Body of pancreas (tissue), 4 donors: ENCODE data around the gene ENTHD1. TPM values are rescaled to one million over a fixed set of nuclear protein-coding genes. Genes with fewer than 3 reads are reported as not detected.

Experiments
- ATAC-seq: fragments of 150-250 bp; one replicate; pipeline ENCODE4 v1.9.1; 2016
- DNase-seq, 4 donors: peaks; one replicate each; pipeline ENCODE4 v3.0.0-alpha.2; 2019
- H3K27ac ChIP-seq, 4 donors: fragments of 200-600 bp; sonication (generic); 1 replicate in 3 of 4; 2 replicates in 1 of 4; pipeline versions ENCODE4 v1.5.1 to v1.6.1; 2016 to 2019; ENCODE audit warnings: mild to moderate bottlenecking in 1 of 4, mixed read lengths in 1 of 4, moderate library complexity in 1 of 4
- H3K27me3 ChIP-seq, 2 donors: fragments of 200-600 bp; sonication (generic); one replicate each; pipeline ENCODE4 v1.6.0; 2016; ENCODE audit warnings: mild to moderate bottlenecking in 1 of 2
- H3K36me3 ChIP-seq, 2 donors: fragments of 200-600 bp; sonication (generic); replicated peaks in 1 of 2; 2 replicates each; pipeline ENCODE4 v1.5.1; 2016; ENCODE audit warnings: low read depth in 2 of 2; ENCODE audit not compliant: insufficient read depth in 1 of 2
- H3K4me1 ChIP-seq: fragments of 200-600 bp; sonication (generic); one replicate; pipeline ENCODE4 v1.6.0; 2016
- H3K4me3 ChIP-seq, 2 donors: fragments of 200-600 bp; sonication (generic); 1 replicate in 1 of 2; 2 replicates in 1 of 2; pipeline ENCODE4 v1.5.1; 2016 to 2019
- H3K9me3 ChIP-seq, 3 donors: fragments of 200-600 bp; sonication (generic); 1 replicate in 2 of 3; 2 replicates in 1 of 3; pipeline ENCODE4 v1.5.1; 2016
- POLR2A ChIP-seq, 3 donors: fragments of 450-650 bp; IDR thresholded peaks; one replicate each; pipeline ENCODE4 v1.6.1; 2016; ENCODE audit warnings: antibody characterized with exemption in 3 of 3, mild to moderate bottlenecking in 2 of 3
- WGBS, 2 donors: methylation state at CpG; one replicate each; pipeline ENCODE4 v1.1.5; 2017; 5-methylcytosine and 5-hydroxymethylcytosine counted together
- intact Hi-C: fragments of 100-400 bp; cut with DNase I; formaldehyde crosslinking; loops from one replicate; pipeline ENCODE4 v1.15.1; 2023
- total RNA-seq, 2 donors: library from RNA; depleted of rRNA; stranded (reverse); fragments of >200 nt; gene quantifications; one replicate each; pipeline ENCODE4 v1.1.0, GENCODE V29; 2016
- TF ChIP-seq, protein P1 (sequence below), 7 experiments: fragments of 450-650 bp in 4 of 7; fragments of 200-600 bp in 3 of 7; sonication (generic) in 3 of 7; IDR thresholded peaks; one replicate each; pipeline ENCODE4 v1.5.1; 2016 to 2019; ENCODE audit warnings: antibody characterized with exemption in 7 of 7

Gene ENTHD1
- total RNA-seq, 2 donors from 2014 or later, result not detected

DNA sequence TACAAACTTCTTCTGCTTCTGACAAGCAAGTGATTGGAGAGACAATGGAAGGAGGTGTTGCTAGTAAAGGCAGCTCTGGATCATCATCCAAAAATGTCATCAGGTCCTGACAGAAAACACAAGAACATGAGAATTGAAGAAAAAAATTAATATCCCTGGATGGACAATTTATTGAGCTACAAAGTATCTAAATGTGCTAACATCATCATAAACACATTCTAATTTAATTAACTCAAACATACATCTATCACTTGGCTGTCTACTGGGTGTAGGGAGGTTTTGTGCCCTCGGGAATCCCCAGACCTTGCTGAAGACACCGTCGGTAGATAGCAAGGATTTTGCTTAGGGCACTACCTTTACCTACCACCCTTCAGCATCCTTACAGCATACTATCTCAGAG lies 72.6 kb downstream of the ENTHD1 start:
- ATAC-seq (no peak), DNase-seq (no peak)
- H3K4me1 ChIP-seq, result no peaks in the 10 kb centered on the region
- H3K36me3 ChIP-seq, result no peaks in the 10 kb centered on the region
- no peaks in the 10 kb centered on the region for H3K27me3 ChIP-seq
- H3K27ac ChIP-seq, result no peak overlapping the region
- WGBS, 2 donors, result 46 to 62% methylated on average over 3 of the region's 3 CpGs
- H3K9me3 ChIP-seq, result no peaks in the 10 kb centered on the region
- intact Hi-C loops, result loop anchor here (5.0 kb wide), 1 partner anchor 49 kb away; no protein-coding TSS in a partner anchor
- no peak overlapping the region for H3K4me3 ChIP-seq
- TF ChIP-seq, protein P1, sequence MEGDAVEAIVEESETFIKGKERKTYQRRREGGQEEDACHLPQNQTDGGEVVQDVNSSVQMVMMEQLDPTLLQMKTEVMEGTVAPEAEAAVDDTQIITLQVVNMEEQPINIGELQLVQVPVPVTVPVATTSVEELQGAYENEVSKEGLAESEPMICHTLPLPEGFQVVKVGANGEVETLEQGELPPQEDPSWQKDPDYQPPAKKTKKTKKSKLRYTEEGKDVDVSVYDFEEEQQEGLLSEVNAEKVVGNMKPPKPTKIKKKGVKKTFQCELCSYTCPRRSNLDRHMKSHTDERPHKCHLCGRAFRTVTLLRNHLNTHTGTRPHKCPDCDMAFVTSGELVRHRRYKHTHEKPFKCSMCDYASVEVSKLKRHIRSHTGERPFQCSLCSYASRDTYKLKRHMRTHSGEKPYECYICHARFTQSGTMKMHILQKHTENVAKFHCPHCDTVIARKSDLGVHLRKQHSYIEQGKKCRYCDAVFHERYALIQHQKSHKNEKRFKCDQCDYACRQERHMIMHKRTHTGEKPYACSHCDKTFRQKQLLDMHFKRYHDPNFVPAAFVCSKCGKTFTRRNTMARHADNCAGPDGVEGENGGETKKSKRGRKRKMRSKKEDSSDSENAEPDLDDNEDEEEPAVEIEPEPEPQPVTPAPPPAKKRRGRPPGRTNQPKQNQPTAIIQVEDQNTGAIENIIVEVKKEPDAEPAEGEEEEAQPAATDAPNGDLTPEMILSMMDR (IDR thresholded peaks at IDR 0.05), result no peak
- TF ChIP-seq POLR2A (IDR thresholded peaks at IDR 0.05), result no peak

DNA sequence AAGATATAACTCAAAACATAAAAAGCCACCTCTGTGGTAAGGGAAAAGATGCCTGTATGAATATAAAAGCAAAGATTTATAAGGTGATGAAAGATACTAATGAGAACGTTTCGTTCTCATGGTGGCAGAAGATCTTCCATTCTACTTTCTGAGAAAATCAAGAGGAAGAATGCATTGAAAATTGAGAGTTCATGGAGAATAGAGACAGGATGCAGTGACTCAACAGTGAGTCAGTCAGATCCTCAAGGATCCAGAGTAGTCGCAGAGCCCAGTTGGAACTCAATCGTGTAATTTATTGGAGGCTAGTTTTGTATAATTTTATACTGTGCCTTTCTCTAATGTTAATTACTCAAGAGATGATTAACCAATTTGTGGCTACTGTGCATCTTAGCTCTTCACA lies 73.3 kb downstream of the ENTHD1 start:
- H3K27me3 ChIP-seq, result no peaks in the 10 kb centered on the region
- 59 to 65% methylated on average over 4 of the region's 4 CpGs for WGBS, 2 donors
- no peaks in the 10 kb centered on the region for H3K4me1 ChIP-seq
- ATAC-seq (no peak), DNase-seq (no peak)
- no peak overlapping the region for H3K27ac ChIP-seq
- intact Hi-C loops, result loop anchor here (5.0 kb wide), 1 partner anchor 48 kb away; no protein-coding TSS in a partner anchor
- no peak overlapping the region for H3K4me3 ChIP-seq
- no peaks in the 10 kb centered on the region for H3K9me3 ChIP-seq
- no peaks in the 10 kb centered on the region for H3K36me3 ChIP-seq
- TF ChIP-seq, protein P1 (IDR thresholded peaks at IDR 0.05), result no peak
- TF ChIP-seq POLR2A (IDR thresholded peaks at IDR 0.05), result no peak

DNA sequence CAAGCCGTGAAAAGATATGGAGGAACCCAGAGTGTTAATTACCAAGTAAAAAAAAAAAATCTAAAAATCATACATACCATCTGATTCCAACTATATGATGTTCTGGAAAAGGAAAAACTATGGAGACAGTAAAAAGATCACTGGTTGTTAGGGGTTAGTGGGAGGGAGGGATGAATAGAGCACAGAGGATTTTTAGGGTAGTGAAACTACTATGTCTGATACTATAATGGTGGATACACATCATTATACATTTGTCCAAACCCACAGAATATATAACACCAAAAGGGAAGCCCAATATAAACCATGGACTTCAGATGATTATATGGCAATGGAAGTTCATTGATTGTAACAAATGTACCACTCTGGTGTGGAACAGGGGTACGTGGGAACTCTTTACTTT lies 74.1 kb downstream of the ENTHD1 start:
- no peak for TF ChIP-seq POLR2A (IDR thresholded peaks at IDR 0.05)
- TF ChIP-seq, protein P1 (IDR thresholded peaks at IDR 0.05), result no peak
- intact Hi-C loops, result no loop called here
- Histone ChIP-seq H3K27me3 (no peaks in the 10 kb centered on the region), H3K9me3 (no peaks in the 10 kb centered on the region), H3K4me1 (no peaks in the 10 kb centered on the region), H3K27ac (no peak overlapping the region), H3K4me3 (no peak overlapping the region), H3K36me3 (no peaks in the 10 kb centered on the region)
- WGBS, 2 donors, result 48 to 62% methylated on average over 2 of the region's 2 CpGs
- DNase-seq, result no peak
- no peak for ATAC-seq

DNA sequence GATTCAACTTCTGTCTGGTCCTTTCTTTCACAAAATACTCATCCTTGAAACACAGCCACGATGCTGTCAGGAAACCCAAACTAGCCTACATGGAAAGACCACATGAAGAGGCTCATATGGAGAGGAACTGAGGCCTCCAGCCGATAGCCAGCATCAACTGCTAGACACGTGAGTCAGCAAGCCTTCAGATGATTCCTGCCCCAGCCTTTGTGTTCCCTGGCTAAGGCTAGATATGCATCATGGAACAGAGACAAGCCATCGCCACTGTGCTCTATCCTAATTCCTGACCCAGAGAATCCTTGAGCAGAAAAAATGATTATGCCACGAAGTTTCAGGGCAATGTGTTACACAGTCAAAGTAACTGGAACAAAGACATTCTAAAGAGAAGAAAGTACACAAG lies 75.5 kb downstream of the ENTHD1 start:
- Histone ChIP-seq H3K27me3 (no peaks in the 10 kb centered on the region), H3K4me1 (no peaks in the 10 kb centered on the region), H3K9me3 (no peaks in the 10 kb centered on the region), H3K4me3 (no peak overlapping the region), H3K36me3 (no peaks in the 10 kb centered on the region), H3K27ac (no peak overlapping the region)
- intact Hi-C loops, result no loop called here
- no peak for ATAC-seq
- 39 to 51% methylated on average over 5 of the region's 5 CpGs for WGBS, 2 donors
- TF ChIP-seq, protein P1 (IDR thresholded peaks at IDR 0.05), result no peak
- TF ChIP-seq POLR2A (IDR thresholded peaks at IDR 0.05), result no peak
- DNase-seq, result no peak

DNA sequence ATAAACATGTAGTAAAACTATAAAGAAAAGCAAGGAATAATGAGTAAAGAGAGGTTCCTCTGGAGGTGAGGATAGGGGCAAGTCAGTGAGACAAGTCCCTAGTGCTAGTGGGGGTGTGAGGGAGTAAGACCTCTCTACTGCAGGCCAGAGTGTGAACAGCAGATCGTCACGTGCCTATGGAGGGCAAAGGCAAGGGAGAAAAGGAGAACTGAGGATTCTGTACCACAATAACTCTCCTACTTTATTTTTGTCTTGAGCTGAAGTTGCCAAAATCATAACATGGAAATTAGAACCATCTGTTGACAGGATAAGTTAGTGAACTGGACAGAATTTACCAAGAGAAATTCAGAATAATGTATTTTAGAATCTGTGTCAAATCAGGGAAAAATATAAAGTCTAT lies 77.6 kb downstream of the ENTHD1 start:
- no peak for TF ChIP-seq POLR2A (IDR thresholded peaks at IDR 0.05)
- TF ChIP-seq, protein P1 (IDR thresholded peaks at IDR 0.05), result no peak
- WGBS, 2 donors, result 37 to 40% methylated on average over 2 of the region's 2 CpGs
- Histone ChIP-seq H3K27me3 (no peaks in the 10 kb centered on the region), H3K4me3 (no peak overlapping the region), H3K27ac (no peak overlapping the region), H3K36me3 (no peaks in the 10 kb centered on the region), H3K4me1 (no peaks in the 10 kb centered on the region), H3K9me3 (no peaks in the 10 kb centered on the region)
- ATAC-seq, result no peak
- intact Hi-C loops, result no loop called here
- no peak for DNase-seq
